Esophagus mucosa (tissue), 1 donor: Measurements from ENCODE around the gene MUC20. TPM values are rescaled to one million over a fixed set of nuclear protein-coding genes. Genes with fewer than 3 reads are reported as not detected.
"Not testable (repeated sequence)": the region's sequence is repeated elsewhere in the genome, so short reads cannot be mapped to it uniquely, and the experiment has no call there.

Experiments
- ATAC-seq: fragments of 200-7000 bp; cut with Tn5 transposase; one replicate; pipeline ENCODE4 v1.9.1; 2020
- total RNA-seq: library from RNA; stranded (reverse); gene quantifications from one replicate; pipeline ENCODE4 v1.2.4, GENCODE V29; 2023
- donor health status: DM: yes; HTN: yes; CAD: no.

Gene MUC20
- total RNA-seq, 1 donor from 2014 or later: 34.9 TPM

DNA sequence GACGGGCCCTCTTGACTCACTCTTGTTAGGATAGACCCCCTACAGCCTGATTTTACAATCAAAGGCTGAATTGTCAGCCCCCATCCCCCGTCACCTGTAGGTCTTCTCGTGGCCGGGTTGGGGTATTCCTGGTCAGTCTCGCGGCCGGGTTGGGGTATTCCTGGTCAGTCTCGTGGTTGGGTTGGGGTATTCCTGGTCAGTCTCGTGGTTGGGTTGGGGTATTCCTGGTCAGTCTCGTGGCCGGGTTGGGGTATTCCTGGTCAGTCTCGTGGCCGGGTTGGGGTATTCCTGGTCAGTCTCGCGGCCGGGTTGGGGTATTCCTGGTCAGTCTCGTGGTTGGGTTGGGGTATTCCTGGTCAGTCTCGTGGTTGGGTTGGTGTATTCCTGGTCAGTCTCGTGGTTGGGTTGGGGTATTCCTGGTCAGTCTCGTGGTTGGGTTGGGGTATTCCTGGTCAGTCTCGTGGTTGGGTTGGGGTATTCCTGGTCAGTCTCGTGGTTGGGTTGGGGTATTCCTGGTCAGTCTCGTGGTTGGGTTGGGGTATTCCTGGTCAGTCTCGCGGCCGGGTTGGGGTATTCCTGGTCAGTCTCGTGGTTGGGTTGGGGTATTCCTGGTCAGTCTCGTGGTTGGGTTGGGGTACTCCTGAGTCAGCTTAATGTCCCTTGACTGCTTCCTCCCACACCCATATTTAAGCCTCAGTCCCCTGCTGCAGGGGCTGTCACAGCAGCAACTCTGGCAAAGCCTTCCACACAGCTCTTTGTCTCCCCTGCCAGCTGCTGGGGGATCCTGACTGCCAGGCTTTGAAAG lies 50.3 kb downstream of the MUC20 start:
- peak; percentile 10 for ATAC-seq

DNA sequence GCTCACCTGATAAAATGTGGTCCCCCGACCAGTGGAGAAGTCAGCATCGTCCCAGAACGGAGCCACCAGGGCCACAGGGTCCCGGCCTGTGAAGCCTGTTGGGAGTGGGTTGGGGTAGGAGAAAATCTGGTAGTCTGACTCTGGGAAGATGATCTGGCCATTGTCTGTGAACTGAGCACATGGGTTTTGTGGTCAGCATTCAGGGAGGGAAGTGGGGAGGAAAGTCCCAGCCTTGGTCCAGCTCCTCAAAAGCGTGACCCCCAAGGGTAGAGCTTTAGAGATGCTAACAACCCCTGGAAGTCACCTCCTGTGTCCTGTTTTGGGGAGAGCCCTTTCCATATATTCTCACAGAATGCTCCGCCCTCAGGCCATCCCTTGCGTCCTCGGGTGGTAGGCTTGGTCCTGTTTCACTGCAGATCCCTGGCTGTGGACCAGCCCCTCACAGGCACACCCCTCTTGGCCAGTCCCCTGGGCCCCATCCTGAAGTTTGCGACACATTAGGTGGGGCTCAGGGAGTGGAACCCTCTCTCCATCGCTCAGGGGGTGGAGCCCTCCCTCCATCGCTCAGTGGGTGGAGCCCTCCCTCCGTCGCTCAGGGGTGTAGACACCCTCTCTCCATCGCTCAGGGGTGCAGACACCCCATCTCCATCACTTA lies 51.0 kb downstream of the MUC20 start:
- ATAC-seq: peak; percentile 25

DNA sequence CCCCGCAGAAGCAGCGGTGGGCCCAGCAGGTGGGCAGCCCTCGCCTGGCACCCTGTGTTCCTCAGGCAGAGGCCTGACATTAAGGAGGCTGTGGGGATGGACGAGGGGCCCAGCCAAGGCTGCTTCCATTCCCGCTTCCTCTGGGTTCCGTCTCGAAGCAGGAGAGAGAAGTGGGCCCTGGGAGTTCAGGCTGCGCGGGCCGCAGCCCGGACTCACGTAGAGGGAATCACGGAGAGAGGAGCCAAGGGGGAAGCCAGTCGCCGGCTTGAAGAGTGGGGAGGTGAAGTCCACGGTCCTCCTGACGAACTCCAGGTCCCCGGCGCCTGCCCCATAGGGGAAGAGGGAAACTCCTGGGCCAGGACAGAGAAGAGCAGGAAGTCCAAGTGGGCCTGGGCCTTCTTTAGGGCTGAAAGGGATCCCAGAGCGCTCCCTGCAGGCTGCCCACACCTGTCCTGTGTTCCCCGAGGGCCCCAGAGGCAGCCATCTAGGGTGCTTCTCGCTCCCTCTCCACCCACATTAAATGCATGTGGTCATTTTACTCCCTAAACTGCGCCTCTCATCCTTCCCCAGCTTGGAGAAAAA lies 53.3 kb downstream of the MUC20 start:
- peak; percentile 16 for ATAC-seq

DNA sequence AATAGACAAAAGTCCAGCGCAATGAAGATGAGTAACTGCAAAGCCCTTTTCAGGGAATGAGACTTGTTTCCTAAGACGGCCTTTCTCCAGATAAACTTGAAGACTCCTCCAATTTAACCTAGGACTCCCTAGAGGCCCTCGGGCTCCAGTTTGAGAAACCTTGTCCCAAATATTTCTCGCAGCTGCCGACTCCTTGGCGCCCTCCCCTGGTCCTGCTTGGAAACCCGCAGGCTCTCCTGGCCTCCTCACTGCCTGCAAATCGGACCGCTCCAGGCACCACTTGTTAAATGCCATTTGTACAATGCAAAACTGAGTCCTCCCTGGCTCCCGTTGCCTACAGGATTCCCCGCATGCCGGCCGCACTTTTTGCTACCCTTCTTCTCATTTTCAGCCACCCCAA lies 54.1 kb downstream of the MUC20 start:
- no peak for ATAC-seq

DNA sequence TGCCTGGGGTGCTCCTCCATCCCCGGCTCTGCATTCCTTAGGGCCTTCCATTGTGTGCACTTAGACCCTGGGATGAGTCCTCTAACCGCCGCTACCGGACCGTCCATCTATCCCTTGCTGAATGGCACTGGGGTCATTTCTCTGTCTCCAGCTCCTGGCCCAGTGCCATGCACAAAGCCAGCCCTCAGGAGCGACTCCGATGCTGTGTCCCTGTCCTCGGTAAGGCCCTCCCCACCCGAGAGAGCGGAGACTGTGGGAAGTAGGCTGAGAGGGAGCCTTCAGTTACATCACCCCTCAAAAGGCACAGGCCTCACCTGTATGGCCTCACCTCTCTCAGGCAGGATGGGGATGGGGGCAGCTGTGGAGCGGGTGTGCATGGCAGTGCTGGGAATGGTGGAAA lies 57.2 kb downstream of the MUC20 start:
- ATAC-seq: no peak

DNA sequence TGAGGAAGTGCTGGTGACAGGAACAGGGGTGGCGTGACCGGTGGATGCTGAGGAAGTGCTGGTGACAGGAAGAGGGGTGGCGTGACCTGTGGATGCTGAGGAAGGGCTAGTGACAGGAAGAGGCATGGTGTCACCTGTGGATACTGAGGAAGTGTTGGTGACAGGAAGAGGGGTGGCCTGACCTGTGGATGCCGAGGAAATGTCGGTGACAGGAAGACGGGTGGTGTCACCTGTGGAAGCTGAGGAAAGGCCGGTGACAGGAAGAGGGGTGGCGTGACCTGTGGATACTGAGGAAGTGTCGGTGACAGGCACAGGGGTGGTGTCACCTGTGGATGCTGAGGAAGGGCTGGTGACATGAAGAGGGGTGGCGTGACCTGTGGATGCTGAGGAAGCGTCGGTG lies 60.5 kb downstream of the MUC20 start:
- ATAC-seq: not testable (repeated sequence)

Other genes starting within 250 kb of the MUC20 start
- 35.7 TPM for gene PPP1R2, start 177.7 kb upstream of the MUC20 start, total RNA-seq
- 3.5 TPM for gene APOD, start 137.0 kb upstream of the MUC20 start, total RNA-seq
- gene MUC4, start 91.0 kb downstream of the MUC20 start, total RNA-seq: 43.5 TPM
- gene TNK2, start 187.6 kb downstream of the MUC20 start, total RNA-seq: 42.6 TPM